NCI-H446 treated with DMSO at 0.1 percent for 48 hours (cell line): Measurements from ENCODE around the gene NRXN3.
"Not testable (repeated sequence)": the region's sequence is repeated elsewhere in the genome, so short reads cannot be mapped to it uniquely, and the experiment has no call there.

Experiments
- DNase-seq: peaks from one replicate; lab custom pipeline; 2025; lab: John Stamatoyannopoulos, UW

The NRXN3 gene

GRCh38 chr14:79732911-79733655 lies 1562.9 kb downstream of the NRXN3 start:
- DNase-seq: no peak

GRCh38 chr14:79734151-79734550 lies 1564.0 kb downstream of the NRXN3 start:
- no peak for DNase-seq

GRCh38 chr14:79734656-79735055 lies 1564.5 kb downstream of the NRXN3 start:
- no peak for DNase-seq

GRCh38 chr14:79735121-79735520 lies 1564.9 kb downstream of the NRXN3 start:
- no peak for DNase-seq

GRCh38 chr14:79740066-79740601 lies 1570.0 kb downstream of the NRXN3 start:
- no peak for DNase-seq

- no peak for DNase-seq
Observed at GRCh38 chr14:79742142-79742541, 1572.0 kb downstream of the NRXN3 start.

- DNase-seq: no peak
Observed at GRCh38 chr14:79745046-79745445, 1574.9 kb downstream of the NRXN3 start.

GRCh38 chr14:79749065-79749464 lies 1578.9 kb downstream of the NRXN3 start:
- DNase-seq: no peak

GRCh38 chr14:79758985-79759384 lies 1588.8 kb downstream of the NRXN3 start:
- DNase-seq: no peak

- DNase-seq: no peak
Observed at GRCh38 chr14:79764323-79764722, 1594.2 kb downstream of the NRXN3 start.

GRCh38 chr14:79766511-79766910 lies 1596.3 kb downstream of the NRXN3 start:
- no peak for DNase-seq

- DNase-seq: no peak
Observed at GRCh38 chr14:79767251-79767650, 1597.1 kb downstream of the NRXN3 start.

- not testable (repeated sequence) for DNase-seq
Observed at GRCh38 chr14:79767721-79768120, 1597.5 kb downstream of the NRXN3 start.

GRCh38 chr14:79781882-79782281 lies 1611.7 kb downstream of the NRXN3 start:
- no peak for DNase-seq

- no peak for DNase-seq
Observed at GRCh38 chr14:79783041-79783440, 1612.9 kb downstream of the NRXN3 start.

GRCh38 chr14:79786522-79786921 lies 1616.3 kb downstream of the NRXN3 start:
- no peak for DNase-seq

- DNase-seq: no peak
Observed at GRCh38 chr14:79788346-79788745, 1618.2 kb downstream of the NRXN3 start.

- DNase-seq: no peak
Observed at GRCh38 chr14:79791055-79791732, 1621.0 kb downstream of the NRXN3 start.

- no peak for DNase-seq
Observed at GRCh38 chr14:79802093-79802492, 1631.9 kb downstream of the NRXN3 start.

GRCh38 chr14:79805636-79806035 lies 1635.5 kb downstream of the NRXN3 start:
- no peak for DNase-seq

- DNase-seq: peak; percentile 31
Observed at GRCh38 chr14:79809849-79810612, 1639.9 kb downstream of the NRXN3 start.

GRCh38 chr14:79820866-79821535 lies 1650.8 kb downstream of the NRXN3 start:
- no peak for DNase-seq
